RWPE2 (cell line): Measurements from ENCODE around the gene LDB2.

Experiments used
- ATAC-seq: fragments of 200-7000 bp; cut with Tn5 transposase; 3 replicates; pipeline ENCODE4 v1.9.1; 2021; ENCODE audit warnings: low read depth
- DNase-seq: peaks from one replicate; pipeline ENCODE4 v3.0.0-alpha.2; 2020; ENCODE audit warnings: low spot score
- H3K27ac ChIP-seq: fragments of 450-650 bp; 2 replicates; pipeline ENCODE4 v1.5.1; 2017; ENCODE audit warnings: mild to moderate bottlenecking; ENCODE audit not compliant: poor library complexity, severe bottlenecking
- H3K27me3 ChIP-seq: fragments of 250-450 bp; sonication (Bioruptor Pico); 2 replicates; pipeline ENCODE4 v1.5.1; 2021; ENCODE audit warnings: mild to moderate bottlenecking, moderate library complexity; ENCODE audit not compliant: insufficient read depth, poor library complexity, severe bottlenecking
- H3K36me3 ChIP-seq: fragments of 250-450 bp; sonication (Bioruptor Pico); 2 replicates; pipeline ENCODE4 v1.5.1; 2020; ENCODE audit warnings: low read depth, mild to moderate bottlenecking, moderate library complexity
- H3K4me1 ChIP-seq: fragments of 250-450 bp; sonication (Bioruptor Pico); 2 replicates; pipeline ENCODE4 v1.5.1; 2021; ENCODE audit warnings: mild to moderate bottlenecking, moderate library complexity; ENCODE audit not compliant: insufficient read depth, poor library complexity, severe bottlenecking
- H3K4me3 ChIP-seq: fragments of 250-450 bp; sonication (Bioruptor Pico); 2 replicates; pipeline ENCODE4 v1.5.1; 2021; ENCODE audit warnings: mild to moderate bottlenecking, moderate library complexity; ENCODE audit not compliant: severe bottlenecking
- H3K9me3 ChIP-seq: fragments of 250-450 bp; sonication (Bioruptor Pico); 2 replicates; pipeline ENCODE4 v1.5.1; 2021; ENCODE audit warnings: mild to moderate bottlenecking, moderate library complexity; ENCODE audit not compliant: severe bottlenecking
- CTCF ChIP-seq: fragments of 450-650 bp; IDR thresholded peaks from one replicate; pipeline ENCODE4 v1.5.1; 2017; ENCODE audit warnings: mild to moderate bottlenecking, moderate library complexity; ENCODE audit not compliant: poor library complexity, severe bottlenecking

The LDB2 gene

GRCh38 chr4:16591272-16591826, 307.1 kb downstream of the LDB2 start:
- peaks cover 23% of the 10 kb centered on the region for H3K27me3 ChIP-seq
- no peaks in the 10 kb centered on the region for H3K9me3 ChIP-seq
- H3K4me1 ChIP-seq, result no peaks in the 10 kb centered on the region
- H3K27ac ChIP-seq, result no peak overlapping the region
- TF ChIP-seq CTCF, result no peak
- no peak for ATAC-seq
- H3K36me3 ChIP-seq, result no peaks in the 10 kb centered on the region
- no peak overlapping the region for H3K4me3 ChIP-seq
- DNase-seq, result no peak

- TF ChIP-seq CTCF, result no peak
- ATAC-seq (no peak), DNase-seq (no peak)
- Histone ChIP-seq H3K4me1 (no peaks in the 10 kb centered on the region), H3K36me3 (no peaks in the 10 kb centered on the region), H3K4me3 (no peak overlapping the region), H3K27me3 (peaks cover 23% of the 10 kb centered on the region), H3K27ac (no peak overlapping the region), H3K9me3 (no peaks in the 10 kb centered on the region)
Observed at GRCh38 chr4:16590797-16591196, 307.6 kb downstream of the LDB2 start.

GRCh38 chr4:16588651-16589050, 309.8 kb downstream of the LDB2 start:
- Histone ChIP-seq H3K4me3 (no peak overlapping the region), H3K4me1 (no peaks in the 10 kb centered on the region), H3K27me3 (peaks cover 14% of the 10 kb centered on the region), H3K27ac (no peak overlapping the region), H3K9me3 (no peaks in the 10 kb centered on the region), H3K36me3 (no peaks in the 10 kb centered on the region)
- no peak for TF ChIP-seq CTCF
- ATAC-seq (no peak), DNase-seq (no peak)

- Histone ChIP-seq H3K9me3 (no peaks in the 10 kb centered on the region), H3K4me1 (no peaks in the 10 kb centered on the region), H3K4me3 (no peak overlapping the region), H3K36me3 (no peaks in the 10 kb centered on the region), H3K27ac (no peak overlapping the region), H3K27me3 (peaks cover 9% of the 10 kb centered on the region)
- ATAC-seq (no peak), DNase-seq (no peak)
- TF ChIP-seq CTCF, result no peak
Observed at GRCh38 chr4:16588149-16588548, 310.3 kb downstream of the LDB2 start.

GRCh38 chr4:16585053-16585452, 313.4 kb downstream of the LDB2 start:
- Histone ChIP-seq H3K27ac (no peak overlapping the region), H3K4me3 (no peak overlapping the region), H3K27me3 (no peaks in the 10 kb centered on the region), H3K4me1 (no peaks in the 10 kb centered on the region), H3K36me3 (no peaks in the 10 kb centered on the region), H3K9me3 (no peaks in the 10 kb centered on the region)
- no peak for TF ChIP-seq CTCF
- ATAC-seq, result no peak
- no peak for DNase-seq
